Measurements from ENCODE around the gene RMDN3.

RMDN3 gene

GRCh38 chr15:40714144-40714543, 40.9 kb downstream of the RMDN3 start:
- no peak for DNase-seq (ENCODE audit: insufficient read length, low spot score)
- TF ChIP-seq TAF1 (IDR thresholded peaks at IDR 0.05; ENCODE audit: low read depth, low read length): no peak
- TF ChIP-seq SPI1 (IDR thresholded peaks at IDR 0.05; ENCODE audit: low read depth, low read length): no peak
- no peak for TF ChIP-seq POLR2A (IDR thresholded peaks at IDR 0.05; ENCODE audit: low read depth, low read length)
- TF ChIP-seq POU2F2 (IDR thresholded peaks at IDR 0.05; ENCODE audit: low read depth, low read length): no peak
- no peak for TF ChIP-seq PAX5 (IDR thresholded peaks at IDR 0.05; ENCODE audit: insufficient read depth, low read length, severe bottlenecking)
- no peak for TF ChIP-seq POLR2AphosphoS5 (IDR thresholded peaks at IDR 0.05; ENCODE audit: low read depth, low read length)
- FAIRE-seq: no peak

- TF ChIP-seq PAX5 (IDR thresholded peaks at IDR 0.05; ENCODE audit: insufficient read depth, low read length, severe bottlenecking) (no peak), POLR2A (IDR thresholded peaks at IDR 0.05; ENCODE audit: low read depth, low read length) (no peak), SPI1 (IDR thresholded peaks at IDR 0.05; ENCODE audit: low read depth, low read length) (no peak), POU2F2 (IDR thresholded peaks at IDR 0.05; ENCODE audit: low read depth, low read length) (no peak), TAF1 (IDR thresholded peaks at IDR 0.05; ENCODE audit: low read depth, low read length) (no peak), POLR2AphosphoS5 (IDR thresholded peaks at IDR 0.05; ENCODE audit: low read depth, low read length) (no peak)
- no peak for DNase-seq (ENCODE audit: insufficient read length, low spot score)
- no peak for FAIRE-seq
Observed at GRCh38 chr15:40706121-40706520, 48.9 kb downstream of the RMDN3 start.

GRCh38 chr15:40702077-40702476, 53.0 kb downstream of the RMDN3 start:
- no peak for TF ChIP-seq POLR2A (IDR thresholded peaks at IDR 0.05; ENCODE audit: low read depth, low read length)
- FAIRE-seq: no peak
- DNase-seq (ENCODE audit: insufficient read length, low spot score): no peak

GRCh38 chr15:40697916-40698315, 57.1 kb downstream of the RMDN3 start:
- DNase-seq (ENCODE audit: insufficient read length, low spot score): no peak
- no peak for FAIRE-seq
- no peak for TF ChIP-seq POLR2AphosphoS5 (IDR thresholded peaks at IDR 0.05; ENCODE audit: low read depth, low read length)
- TF ChIP-seq TAF1 (IDR thresholded peaks at IDR 0.05; ENCODE audit: low read depth, low read length): no peak
- TF ChIP-seq POU2F2 (IDR thresholded peaks at IDR 0.05; ENCODE audit: low read depth, low read length): no peak
- TF ChIP-seq SPI1 (IDR thresholded peaks at IDR 0.05; ENCODE audit: low read depth, low read length): no peak
- TF ChIP-seq PAX5 (IDR thresholded peaks at IDR 0.05; ENCODE audit: insufficient read depth, low read length, severe bottlenecking): no peak

GRCh38 chr15:40696228-40696627, 58.8 kb downstream of the RMDN3 start:
- FAIRE-seq (no peak), DNase-seq (ENCODE audit: insufficient read length, low spot score) (no peak)
- TF ChIP-seq TAF1 (IDR thresholded peaks at IDR 0.05; ENCODE audit: low read depth, low read length): no peak
- TF ChIP-seq POU2F2 (IDR thresholded peaks at IDR 0.05; ENCODE audit: low read depth, low read length): no peak
- TF ChIP-seq SPI1 (IDR thresholded peaks at IDR 0.05; ENCODE audit: low read depth, low read length): no peak
- TF ChIP-seq PAX5 (IDR thresholded peaks at IDR 0.05; ENCODE audit: insufficient read depth, low read length, severe bottlenecking): no peak
- TF ChIP-seq POLR2AphosphoS5 (IDR thresholded peaks at IDR 0.05; ENCODE audit: low read depth, low read length): no peak
- no peak for TF ChIP-seq POLR2A (IDR thresholded peaks at IDR 0.05; ENCODE audit: low read depth, low read length)

- FAIRE-seq (no peak), DNase-seq (ENCODE audit: insufficient read length, low spot score) (no peak)
- TF ChIP-seq SPI1 (IDR thresholded peaks at IDR 0.05; ENCODE audit: low read depth, low read length) (no peak), PAX5 (IDR thresholded peaks at IDR 0.05; ENCODE audit: insufficient read depth, low read length, severe bottlenecking) (no peak), POLR2AphosphoS5 (IDR thresholded peaks at IDR 0.05; ENCODE audit: low read depth, low read length) (no peak), POU2F2 (IDR thresholded peaks at IDR 0.05; ENCODE audit: low read depth, low read length) (no peak), TAF1 (IDR thresholded peaks at IDR 0.05; ENCODE audit: low read depth, low read length) (no peak), POLR2A (IDR thresholded peaks at IDR 0.05; ENCODE audit: low read depth, low read length) (no peak)
Observed at GRCh38 chr15:40695469-40695890, 59.6 kb downstream of the RMDN3 start.

GRCh38 chr15:40694688-40695468, 60.2 kb downstream of the RMDN3 start, which contains the start of gene RAD51:
TSS of gene RAD51 (plus strand) at chr15:40695174. CDS start at chr15:40698759, 3,585 bp downstream.
- FAIRE-seq: peak; percentile 90
- peak; percentile 74 for TF ChIP-seq POLR2A (IDR thresholded peaks at IDR 0.05; ENCODE audit: low read depth, low read length)
- TF ChIP-seq SPI1 (IDR thresholded peaks at IDR 0.05; ENCODE audit: low read depth, low read length): peak; percentile 87
- peak; percentile 46 for TF ChIP-seq PAX5 (IDR thresholded peaks at IDR 0.05; ENCODE audit: insufficient read depth, low read length, severe bottlenecking)
- TF ChIP-seq POLR2AphosphoS5 (IDR thresholded peaks at IDR 0.05; ENCODE audit: low read depth, low read length): peak; percentile 69
- TF ChIP-seq POU2F2 (IDR thresholded peaks at IDR 0.05; ENCODE audit: low read depth, low read length): 0 out of 2 replicates have a peak, but pooled peaks have one; percentile 29
- peak; percentile 11 for TF ChIP-seq TAF1 (IDR thresholded peaks at IDR 0.05; ENCODE audit: low read depth, low read length)
- DNase-seq (ENCODE audit: insufficient read length, low spot score): peak; percentile 88

- peak; percentile 57 for FAIRE-seq
- TF ChIP-seq POU2F2 (IDR thresholded peaks at IDR 0.05; ENCODE audit: low read depth, low read length): peak; percentile 66; the same call in 1 of the 2 replicates
- TF ChIP-seq POLR2AphosphoS5 (IDR thresholded peaks at IDR 0.05; ENCODE audit: low read depth, low read length): no peak
- TF ChIP-seq POLR2A (IDR thresholded peaks at IDR 0.05; ENCODE audit: low read depth, low read length): peak; percentile 44; the same call in 1 of the 2 replicates
- DNase-seq (ENCODE audit: insufficient read length, low spot score): no peak
Observed at GRCh38 chr15:40693904-40694687, 61.0 kb downstream of the RMDN3 start.

GRCh38 chr15:40691737-40692136, 63.3 kb downstream of the RMDN3 start:
- TF ChIP-seq TAF1 (IDR thresholded peaks at IDR 0.05; ENCODE audit: low read depth, low read length) (no peak), POU2F2 (IDR thresholded peaks at IDR 0.05; ENCODE audit: low read depth, low read length) (no peak), SPI1 (IDR thresholded peaks at IDR 0.05; ENCODE audit: low read depth, low read length) (no peak), PAX5 (IDR thresholded peaks at IDR 0.05; ENCODE audit: insufficient read depth, low read length, severe bottlenecking) (no peak), POLR2AphosphoS5 (IDR thresholded peaks at IDR 0.05; ENCODE audit: low read depth, low read length) (no peak), POLR2A (IDR thresholded peaks at IDR 0.05; ENCODE audit: low read depth, low read length) (no peak)
- FAIRE-seq (no peak), DNase-seq (ENCODE audit: insufficient read length, low spot score) (no peak)

All from GM12891 (cell line).